Measurements from ENCODE around the gene CAPN11. TPM values are rescaled to one million over a fixed set of nuclear protein-coding genes. Genes with fewer than 3 reads are reported as not detected.
A peak's percentile ranks its signal among the peaks of the same experiment; 100 is the strongest.

Gene CAPN11
- total and polyA plus RNA-seq, 4 donors = 0.08 to 0.19 (median 0.09) TPM; not detected in 1

GRCh38 chr6:44116641-44117382 lies 41.8 kb upstream of the CAPN11 start:
- peaks cover 4 to 15% (median 9%) of the 10 kb centered on the region in 4 donors for H3K36me3 ChIP-seq (ENCODE audit: control insufficient read depth in 4 of 4, insufficient read depth in 3 of 4, low read depth in 1 of 4, low read length in 3 of 4)
- TF ChIP-seq CTCF (IDR thresholded peaks at IDR 0.05; ENCODE audit: low read depth, low read length, missing input control) = no peak
- peak in 1 of 2 donors; percentile 22 for TF ChIP-seq EGR1 (IDR thresholded peaks at IDR 0.05; ENCODE audit: low read depth in 2 of 2)
- TF ChIP-seq GABPA (IDR thresholded peaks at IDR 0.05 in 1 of 2, conservative IDR thresholded peaks at IDR 0.05 in 1 of 2) = peak in 1 of 2 donors; percentile 46
- no peak for TF ChIP-seq FOXA1 (IDR thresholded peaks at IDR 0.05)
- peak; percentile 77 for TF ChIP-seq SP1 (IDR thresholded peaks at IDR 0.05)
- peak; percentile 65 for TF ChIP-seq YY1 (IDR thresholded peaks at IDR 0.05)
- peak in 1 of 2 donors; percentile 60 for TF ChIP-seq JUND (IDR thresholded peaks at IDR 0.05)
- no peak for TF ChIP-seq NR2F2 (IDR thresholded peaks at IDR 0.05)
- TF ChIP-seq REST (IDR thresholded peaks at IDR 0.05) = peak; percentile 55
- TF ChIP-seq FOXA2 (IDR thresholded peaks at IDR 0.05) = peak; percentile 57
- peak; percentile 54 for TF ChIP-seq MAX (IDR thresholded peaks at IDR 0.05)
- TF ChIP-seq ZBTB33 (IDR thresholded peaks at IDR 0.05) = peak; percentile 45
- peak; percentile 72 to 89 for TF ChIP-seq RXRA (IDR thresholded peaks at IDR 0.05)
- TF ChIP-seq ATF3 (IDR thresholded peaks at IDR 0.05) = no peak
- TF ChIP-seq RAD21 (IDR thresholded peaks at IDR 0.05) = no peak
- TF ChIP-seq HNF4G (IDR thresholded peaks at IDR 0.05) = peak; percentile 49
- TF ChIP-seq HNF4A (conservative IDR thresholded peaks at IDR 0.05) = peak; percentile 88 to 94
- TF ChIP-seq TAF1 (conservative IDR thresholded peaks at IDR 0.05) = no peak
- H3K4me1 ChIP-seq (ENCODE audit: control insufficient read depth in 4 of 4, insufficient read depth in 4 of 4, low read length in 3 of 4) = peaks cover 15 to 50% (median 41%) of the 10 kb centered on the region in 4 donors
- no peaks in the 10 kb centered on the region for H3K27me3 ChIP-seq (ENCODE audit: control insufficient read depth in 4 of 4, insufficient read depth in 4 of 4, low read length in 3 of 4)
- H3K9me3 ChIP-seq (ENCODE audit: control insufficient read depth in 4 of 4, low read length in 3 of 4) = no peaks in the 10 kb centered on the region
- no peak for DNase-seq (ENCODE audit: low spot score)
- H3K27ac ChIP-seq (ENCODE audit: low read depth in 1 of 2, low read length in 2 of 2) = peak overlapping the region; percentile 35 to 42
- no peak overlapping the region for H3K9ac ChIP-seq (ENCODE audit: low read depth in 1 of 2, low read length in 2 of 2)
- no peak overlapping the region for H3K4me3 ChIP-seq (ENCODE audit: low read depth in 1 of 3, low read length in 3 of 3)
- 63% methylated on average over 4 of the region's 4 CpGs for WGBS

Measured in liver (tissue), 9 donors.